ENCODE measurements around the gene TAS2R39. TPM values are rescaled to one million over a fixed set of nuclear protein-coding genes. Genes with fewer than 3 reads are reported as not detected.
"Not testable (repeated sequence)": the region's sequence is repeated elsewhere in the genome, so short reads cannot be mapped to it uniquely, and the experiment has no call there.

TAS2R39 gene
- total RNA-seq, 1 donor from 2014 or later: not detected

- Histone ChIP-seq H3K4me2 (no peak overlapping the region), H4K20me1 (ENCODE audit: low read depth) (no peaks in the 10 kb centered on the region), H3K4me3 (no peak overlapping the region), H3K4me1 (peaks cover 7% of the 10 kb centered on the region), H2AFZ (replicated peaks) (no peak overlapping the region), H3K9me3 (ENCODE audit: low read depth) (no peaks in the 10 kb centered on the region), H3F3A (ENCODE audit: low read depth) (no peaks in the 10 kb centered on the region), H3K27ac (no peak overlapping the region), H3K27me3 (no peaks in the 10 kb centered on the region), H3K9ac (no peak overlapping the region), H3K79me2 (ENCODE audit: low read depth) (no peaks in the 10 kb centered on the region), H3K36me3 (no peaks in the 10 kb centered on the region)
- DNase-seq (ENCODE audit: low spot score): no peak
- Mint-ChIP-seq H3K36me3 (no peaks in the 10 kb centered on the region), H3K4me3 (no peak overlapping the region), H3K27me3 (ENCODE audit: insufficient read depth, low read depth) (no peaks in the 10 kb centered on the region), H3K27ac (no peak overlapping the region), H3K9me3 (no peaks in the 10 kb centered on the region), H3K4me1 (peaks cover 8% of the 10 kb centered on the region)
- TF ChIP-seq CTCF (IDR thresholded peaks at IDR 0.05): no peak
- TF ChIP-seq EZH2phosphoT487 (IDR thresholded peaks at IDR 0.05): no peak
- no peak for TF ChIP-seq EZH2 (IDR thresholded peaks at IDR 0.05)
Observed at GRCh38 chr7:143205560-143206293, 22.5 kb downstream of the TAS2R39 start.

- no peak for TF ChIP-seq EZH2phosphoT487 (IDR thresholded peaks at IDR 0.05)
- TF ChIP-seq CTCF (IDR thresholded peaks at IDR 0.05): no peak
- no peak for TF ChIP-seq EZH2 (IDR thresholded peaks at IDR 0.05)
- H3K36me3 ChIP-seq: no peaks in the 10 kb centered on the region
- H3K79me2 ChIP-seq (ENCODE audit: low read depth): no peaks in the 10 kb centered on the region
- no peaks in the 10 kb centered on the region for H3K27me3 ChIP-seq
- Mint-ChIP-seq H3K4me3 (no peak overlapping the region), H3K27ac (no peak overlapping the region), H3K36me3 (no peaks in the 10 kb centered on the region), H3K4me1 (no peaks in the 10 kb centered on the region), H3K27me3 (ENCODE audit: insufficient read depth, low read depth) (no peaks in the 10 kb centered on the region), H3K9me3 (peaks cover 6% of the 10 kb centered on the region)
- H3K9ac ChIP-seq: no peak overlapping the region
- H3K4me1 ChIP-seq: no peaks in the 10 kb centered on the region
- H3F3A ChIP-seq (ENCODE audit: low read depth): no peaks in the 10 kb centered on the region
- no peaks in the 10 kb centered on the region for H4K20me1 ChIP-seq (ENCODE audit: low read depth)
- H3K27ac ChIP-seq: no peak overlapping the region
- H3K9me3 ChIP-seq (ENCODE audit: low read depth): no peaks in the 10 kb centered on the region
- DNase-seq (ENCODE audit: low spot score): no peak
- H3K4me2 ChIP-seq: no peak overlapping the region
- H3K4me3 ChIP-seq: no peak overlapping the region
- no peak overlapping the region for H2AFZ ChIP-seq (replicated peaks)
Observed at GRCh38 chr7:143210541-143210940, 27.3 kb downstream of the TAS2R39 start.

- not testable (repeated sequence) for H3K27me3 Mint-ChIP-seq (ENCODE audit: insufficient read depth, low read depth); H3K36me3 Mint-ChIP-seq
Observed at GRCh38 chr7:143213478-143213877, 30.3 kb downstream of the TAS2R39 start.

More at GRCh38 chr7:143213478-143213877, 30.3 kb downstream of the TAS2R39 start:
- not testable (repeated sequence) for H3K4me3 Mint-ChIP-seq; H3K27me3 ChIP-seq; DNase-seq (ENCODE audit: low spot score); H4K20me1 ChIP-seq (ENCODE audit: low read depth); H3K9me3 ChIP-seq (ENCODE audit: low read depth); H3K4me1 ChIP-seq; H3K4me1 Mint-ChIP-seq; H3K4me3 ChIP-seq; H3K27ac ChIP-seq; H3K4me2 ChIP-seq; H3K36me3 ChIP-seq; H3K27ac Mint-ChIP-seq; H3F3A ChIP-seq (ENCODE audit: low read depth); H2AFZ ChIP-seq (replicated peaks); H3K79me2 ChIP-seq (ENCODE audit: low read depth); H3K9me3 Mint-ChIP-seq; H3K9ac ChIP-seq
